NCI-H2107 treated with DMSO at 0.1 percent for 48 hours (cell line): ENCODE measurements around the gene PIEZO2.
A peak's percentile ranks its signal among the peaks of the same experiment; 100 is the strongest.

Experiments
- DNase-seq: peaks from one replicate; lab custom pipeline; 2025; ENCODE audit not compliant: unreplicated experiment; lab: John Stamatoyannopoulos, UW

Gene PIEZO2

GRCh38 chr18:10705786-10706185, 443.6 kb downstream of the PIEZO2 start:
- DNase-seq: no peak

- no peak for DNase-seq
Measured at GRCh38 chr18:10705291-10705690, 444.1 kb downstream of the PIEZO2 start.

- DNase-seq: no peak
Measured at GRCh38 chr18:10702206-10702605, 447.2 kb downstream of the PIEZO2 start.

GRCh38 chr18:10690366-10690765, 459.0 kb downstream of the PIEZO2 start:
- DNase-seq: peak; percentile 0

- no peak for DNase-seq
Measured at GRCh38 chr18:10690035-10690329, 459.4 kb downstream of the PIEZO2 start.

- DNase-seq: no peak
Measured at GRCh38 chr18:10689236-10690034, 459.9 kb downstream of the PIEZO2 start.

- DNase-seq: no peak
Measured at GRCh38 chr18:10688766-10689165, 460.6 kb downstream of the PIEZO2 start.

GRCh38 chr18:10687161-10687925, 462.0 kb downstream of the PIEZO2 start:
- DNase-seq: no peak

GRCh38 chr18:10686308-10686707, 463.1 kb downstream of the PIEZO2 start:
- DNase-seq: no peak

GRCh38 chr18:10685484-10685883, 463.9 kb downstream of the PIEZO2 start:
- no peak for DNase-seq

- no peak for DNase-seq
Measured at GRCh38 chr18:10682368-10682714, 467.0 kb downstream of the PIEZO2 start.

- DNase-seq: no peak
Measured at GRCh38 chr18:10681581-10682367, 467.6 kb downstream of the PIEZO2 start.

GRCh38 chr18:10680271-10680596, 469.1 kb downstream of the PIEZO2 start:
- no peak for DNase-seq

GRCh38 chr18:10679557-10680270, 469.7 kb downstream of the PIEZO2 start:
- DNase-seq: no peak

GRCh38 chr18:10671441-10671840, 477.9 kb downstream of the PIEZO2 start:
- no peak for DNase-seq

- no peak for DNase-seq
Measured at GRCh38 chr18:10670856-10671255, 478.5 kb downstream of the PIEZO2 start.

- DNase-seq: no peak
Measured at GRCh38 chr18:10669441-10670100, 479.8 kb downstream of the PIEZO2 start.

- no peak for DNase-seq
Measured at GRCh38 chr18:10663750-10664149, 485.6 kb downstream of the PIEZO2 start.

GRCh38 chr18:10661317-10661716, 488.1 kb downstream of the PIEZO2 start:
- no peak for DNase-seq

GRCh38 chr18:10660179-10660884, 489.0 kb downstream of the PIEZO2 start:
- DNase-seq: no peak
